Heart left ventricle (tissue), 16 donors: Measurements from ENCODE around the gene DNAI2. TPM values are rescaled to one million over a fixed set of nuclear protein-coding genes. Genes with fewer than 3 reads are reported as not detected.

Source experiments
- ATAC-seq, 4 donors: fragments of 200-7000 bp; cut with Tn5 transposase; one replicate each; pipeline ENCODE4 v1.9.1; 2020 to 2022; ENCODE audit warnings: moderate library complexity in 4 of 4, mild to moderate bottlenecking in 3 of 4, moderate number of reproducible peaks in 1 of 4
- DNase-seq, 5 donors: peaks; one replicate each; pipeline ENCODE4 v3.0.0-alpha.2; 2020
- H3K27ac ChIP-seq, 12 donors: fragments of 200-600 bp; sonication (generic) in 4 of 12; one replicate each; pipeline versions ENCODE4 v1.5.0 to v1.8.0; 2016 to 2022; ENCODE audit warnings: mild to moderate bottlenecking in 2 of 12
- H3K27me3 ChIP-seq, 9 donors: fragments of 200-600 bp; sonication (generic) in 2 of 9; one replicate each; pipeline versions ENCODE4 v1.5.1 to v1.8.0; 2016 to 2022; ENCODE audit warnings: mild to moderate bottlenecking in 3 of 9
- H3K36me3 ChIP-seq, 9 donors: fragments of 200-600 bp; sonication (generic) in 2 of 9; one replicate each; pipeline versions ENCODE4 v1.5.0 to v1.8.0; 2018 to 2022; ENCODE audit warnings: mild to moderate bottlenecking in 2 of 9
- H3K4me1 ChIP-seq, 12 donors: fragments of 200-600 bp; sonication (generic) in 4 of 12; one replicate each; pipeline versions ENCODE4 v1.5.0 to v1.8.0; 2016 to 2022; ENCODE audit warnings: mild to moderate bottlenecking in 3 of 12
- H3K4me3 ChIP-seq, 12 donors: fragments of 200-600 bp; sonication (generic) in 4 of 12; one replicate each; pipeline versions ENCODE4 v1.5.0 to v1.8.0; 2017 to 2022; ENCODE audit warnings: mild to moderate bottlenecking in 9 of 12, moderate library complexity in 4 of 12
- H3K9me3 ChIP-seq, 12 donors: fragments of 200-600 bp; sonication (generic) in 4 of 12; one replicate each; pipeline versions ENCODE4 v1.5.0 to v1.8.0; 2016 to 2022; ENCODE audit warnings: mild to moderate bottlenecking in 1 of 12
- CTCF ChIP-seq, 12 donors: fragments of 200-600 bp; sonication (generic) in 4 of 12; IDR thresholded peaks; one replicate each; pipeline versions ENCODE4 v1.5.0 to v1.8.0; 2018 to 2022; ENCODE audit warnings: antibody characterized with exemption in 12 of 12, mild to moderate bottlenecking in 5 of 12
- POLR2A ChIP-seq, 2 donors: fragments of 450-650 bp; IDR thresholded peaks; one replicate each; pipeline ENCODE4 v1.6.1; 2017; ENCODE audit warnings: antibody characterized with exemption in 2 of 2, mild to moderate bottlenecking in 2 of 2, moderate library complexity in 2 of 2
- WGBS, 4 donors: extraction: QIAGEN DNeasy Blood & Tissue Kit in 2 of 4; methylation state at CpG; one replicate each; pipeline versions ENCODE4 v1.1.5 to v1.1.7; 2013 to 2018; 5-methylcytosine and 5-hydroxymethylcytosine counted together
- intact Hi-C, 10 donors: fragments of 100-400 bp; cut with DNase I; formaldehyde crosslinking; loops; one replicate each; pipeline versions ENCODE4 v1.11.1 to v1.14.2; 2022
- polyA plus RNA-seq, 2 donors: library from polyadenylated mRNA; stranded (reverse); fragments of 200-250 nt; gene quantifications; one replicate each; pipeline ENCODE4 v1.2.3, GENCODE V29; 2013
- total RNA-seq, 9 donors: library from RNA; depleted of rRNA in 2 of 9; stranded (reverse); fragments of >200 nt in 2 of 9; fragmentation: NEBNext Ultra II Directional in 3 of 9; extraction: Animal tissue kit (Norgen Biotek cat#: 25700) in 3 of 9; gene quantifications; one replicate each; pipeline versions ENCODE4 v1.1.0 to v1.2.4, GENCODE V29; 2016 to 2023
- donor health status: ischemic (EF 13 %, LVEDD 7.1; RV severe dilation, severe dysfunction).
- donor health status: healthy with polysubstance abuse.
- donor health status: DM: no; HTN: yes; CAD: no.
- donor health status: DM: no; HTN: no; CAD: no.
- donor health status: ischemic (EF 25% LVEDD 6.9; RV normal size, moderate dysfunction).
- donor health status: ischemic (EF 25% LVEDD 5.7; RV mildly dilated, moderate dysfunction).
- donor health status: healthy.
- donor health status: DM: yes; HTN: yes; CAD: no.
- donor health status: ischemic (EF 35%, LVEDD 5.7; RV mildly dilated, moderate dysfunction).
- donor health status: nonischemic (EF 11% LVEDD 7.7; RV severe dilation, severe dysfunction).
- donor health status: DM: yes; HTN: yes; CAD: no.
- donor health status: PGD.
- donor health status: ischemic (EF 29% LVEDD 5.4; RV normal size, mild dysfunction).
- donor health status: nonischemic (EF 23%, LVEDD 6.1; RV moderate dilation, normal function).

The DNAI2 gene
- total and polyA plus RNA-seq, 11 donors = not detected

- ATAC-seq (peak in 2 of 4 donors; percentile 12 to 30), DNase-seq (no peak)
- 2 to 7% (median 2%) methylated on average over 22 to 105 of the region's 105 CpGs for WGBS, 4 donors
- peaks cover 24 to 99% (median 82%) of the 10 kb centered on the region in 9 donors for H3K27me3 ChIP-seq
- intact Hi-C loops = loop anchor here in 2 of 10 donors (5.0 kb wide), 2 partner anchors 55 to 145 kb away; partner anchors contain the start of gene TTYH2 (in 1 of the 2)
- H3K27ac ChIP-seq = no peak overlapping the region
- H3K4me3 ChIP-seq = peak overlapping the region in 11 of 12 donors; percentile 8 to 44 (median 29)
- no peaks in the 10 kb centered on the region for H3K9me3 ChIP-seq
- H3K36me3 ChIP-seq = no peaks in the 10 kb centered on the region
- peaks cover 0 to 27% (median 7%) of the 10 kb centered on the region in 12 donors for H3K4me1 ChIP-seq
- TF ChIP-seq POLR2A (IDR thresholded peaks at IDR 0.05) (no peak), CTCF (IDR thresholded peaks at IDR 0.05) (peak in 2 of 12 donors; percentile 3 to 23)
These were observed 82.8 kb downstream of the DNAI2 start for GRCh38 chr17:74356646-74357465.

GRCh38 chr17:74357466-74357809, 83.4 kb downstream of the DNAI2 start:
- Histone ChIP-seq H3K27ac (no peak overlapping the region), H3K36me3 (no peaks in the 10 kb centered on the region), H3K27me3 (peaks cover 24 to 97% (median 82%) of the 10 kb centered on the region in 9 donors), H3K4me3 (peak overlapping the region in 11 of 12 donors; percentile 4 to 44 (median 29)), H3K4me1 (peaks cover 0 to 24% (median 7%) of the 10 kb centered on the region in 12 donors), H3K9me3 (no peaks in the 10 kb centered on the region)
- ATAC-seq (no peak), DNase-seq (no peak)
- TF ChIP-seq POLR2A (IDR thresholded peaks at IDR 0.05) (no peak), CTCF (IDR thresholded peaks at IDR 0.05) (no peak)
- 18 to 38% (median 26%) methylated on average over 7 to 32 of the region's 32 CpGs for WGBS, 4 donors
- intact Hi-C loops = loop anchor here in 2 of 10 donors (5.0 kb wide), 2 partner anchors 55 to 145 kb away; partner anchors contain the start of gene TTYH2 (in 1 of the 2)

GRCh38 chr17:74358697-74359096, 84.7 kb downstream of the DNAI2 start:
- peaks cover 0 to 24% (median 7%) of the 10 kb centered on the region in 12 donors for H3K4me1 ChIP-seq
- no peaks in the 10 kb centered on the region for H3K9me3 ChIP-seq
- TF ChIP-seq POLR2A (IDR thresholded peaks at IDR 0.05) = no peak
- TF ChIP-seq CTCF (IDR thresholded peaks at IDR 0.05) = no peak
- WGBS, 4 donors = 69 to 74% (median 71%) methylated on average over 9 of the region's 9 CpGs
- peaks cover 19 to 87% (median 71%) of the 10 kb centered on the region in 9 donors for H3K27me3 ChIP-seq
- H3K27ac ChIP-seq = no peak overlapping the region
- H3K36me3 ChIP-seq = no peaks in the 10 kb centered on the region
- DNase-seq (no peak), ATAC-seq (no peak)
- H3K4me3 ChIP-seq = no peak overlapping the region
- intact Hi-C loops = loop anchor here in 2 of 10 donors (5.0 kb wide), 2 partner anchors 56 to 146 kb away; partner anchors contain the start of gene TTYH2 (in 1 of the 2)

- intact Hi-C loops = loop anchor here (2.0 to 10.0 kb wide), 11 partner anchors 53 to 245 kb away; partner anchors contain the start of genes TTYH2 (in 4 of the 10) and RPL38 (in 1 of the 10)
- ATAC-seq (no peak), DNase-seq (no peak)
- Histone ChIP-seq H3K36me3 (no peaks in the 10 kb centered on the region), H3K27ac (no peak overlapping the region), H3K4me1 (peaks cover 0 to 24% (median 7%) of the 10 kb centered on the region in 12 donors), H3K27me3 (peaks cover 19 to 74% (median 64%) of the 10 kb centered on the region in 9 donors), H3K9me3 (no peaks in the 10 kb centered on the region), H3K4me3 (no peak overlapping the region)
- WGBS, 4 donors = 90 to 94% (median 91%) methylated on average over 16 to 22 of the region's 22 CpGs
- no peak for TF ChIP-seq CTCF (IDR thresholded peaks at IDR 0.05)
- no peak for TF ChIP-seq POLR2A (IDR thresholded peaks at IDR 0.05)
These were observed 85.9 kb downstream of the DNAI2 start for GRCh38 chr17:74359916-74360315.
